HCT116 (cell line): ENCODE results near the gene TK2.

ENCODE experiments used
- CBX3 ChIP-seq: IDR thresholded peaks from 2 replicates; pipeline ENCODE4 v1.6.1; 2012; ENCODE audit warnings: low read depth
- JUND ChIP-seq: IDR thresholded peaks from 2 replicates; pipeline ENCODE4 v1.6.1; 2012
- POLR2AphosphoS5 ChIP-seq: IDR thresholded peaks from 2 replicates; pipeline ENCODE4 v1.6.1; 2011; ENCODE audit warnings: mild to moderate bottlenecking, low read depth, low read length, moderate library complexity
- TF ChIP-seq, protein P1 (sequence below), 3 experiments: fragments of 200-600 bp in 1 of 3; sonication (generic) in 1 of 3; IDR thresholded peaks in 2 of 3; conservative IDR thresholded peaks in 1 of 3; 2 replicates each; pipeline ENCODE4 v1.5.1; 2012 to 2017; ENCODE audit warnings: low read depth in 2 of 3, low read length in 2 of 3, antibody characterized with exemption in 1 of 3, borderline replicate concordance in 1 of 3, control low read depth in 1 of 3, mild to moderate bottlenecking in 1 of 3, mixed read lengths in 1 of 3, mixed run types in 1 of 3, moderate library complexity in 1 of 3; ENCODE audit not compliant: insufficient read depth in 1 of 3
- TF ChIP-seq, protein P2 (sequence below): IDR thresholded peaks from 2 replicates; pipeline ENCODE4 v1.6.1; 2012
- TF ChIP-seq, protein P3 (sequence below): IDR thresholded peaks from 2 replicates; pipeline ENCODE4 v1.6.1; 2012

DNA sequence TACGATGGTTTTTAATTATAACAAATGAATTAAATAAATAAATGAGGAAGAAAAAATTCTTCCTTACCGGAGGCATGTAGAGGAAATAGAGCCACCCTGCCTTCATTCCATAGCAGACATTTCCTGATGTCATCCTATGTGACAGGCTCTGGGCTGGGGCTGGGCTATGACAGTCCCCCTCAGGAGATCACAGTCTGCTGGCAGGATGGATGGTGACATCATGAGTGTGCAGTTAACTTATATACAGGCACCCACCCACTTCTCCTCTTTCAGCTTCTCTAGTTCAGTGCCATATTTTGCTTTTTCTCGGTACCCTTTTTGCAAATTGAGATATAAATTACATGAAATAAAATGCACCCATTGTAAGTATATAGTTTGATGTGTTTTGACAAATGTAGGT is 48.2 kb upstream of the TK2 start:
- TF ChIP-seq, protein P1, sequence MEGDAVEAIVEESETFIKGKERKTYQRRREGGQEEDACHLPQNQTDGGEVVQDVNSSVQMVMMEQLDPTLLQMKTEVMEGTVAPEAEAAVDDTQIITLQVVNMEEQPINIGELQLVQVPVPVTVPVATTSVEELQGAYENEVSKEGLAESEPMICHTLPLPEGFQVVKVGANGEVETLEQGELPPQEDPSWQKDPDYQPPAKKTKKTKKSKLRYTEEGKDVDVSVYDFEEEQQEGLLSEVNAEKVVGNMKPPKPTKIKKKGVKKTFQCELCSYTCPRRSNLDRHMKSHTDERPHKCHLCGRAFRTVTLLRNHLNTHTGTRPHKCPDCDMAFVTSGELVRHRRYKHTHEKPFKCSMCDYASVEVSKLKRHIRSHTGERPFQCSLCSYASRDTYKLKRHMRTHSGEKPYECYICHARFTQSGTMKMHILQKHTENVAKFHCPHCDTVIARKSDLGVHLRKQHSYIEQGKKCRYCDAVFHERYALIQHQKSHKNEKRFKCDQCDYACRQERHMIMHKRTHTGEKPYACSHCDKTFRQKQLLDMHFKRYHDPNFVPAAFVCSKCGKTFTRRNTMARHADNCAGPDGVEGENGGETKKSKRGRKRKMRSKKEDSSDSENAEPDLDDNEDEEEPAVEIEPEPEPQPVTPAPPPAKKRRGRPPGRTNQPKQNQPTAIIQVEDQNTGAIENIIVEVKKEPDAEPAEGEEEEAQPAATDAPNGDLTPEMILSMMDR (IDR thresholded peaks at IDR 0.05 in 2 of 3, conservative IDR thresholded peaks at IDR 0.05 in 1 of 3; ENCODE audit: borderline replicate concordance in 1 of 3, insufficient read depth in 1 of 3, low read depth in 2 of 3, low read length in 2 of 3): no peak
- TF ChIP-seq POLR2AphosphoS5: no peak
- TF ChIP-seq, protein P2, sequence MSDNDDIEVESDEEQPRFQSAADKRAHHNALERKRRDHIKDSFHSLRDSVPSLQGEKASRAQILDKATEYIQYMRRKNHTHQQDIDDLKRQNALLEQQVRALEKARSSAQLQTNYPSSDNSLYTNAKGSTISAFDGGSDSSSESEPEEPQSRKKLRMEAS: no peak
- TF ChIP-seq JUND: no peak
- TF ChIP-seq, protein P3, sequence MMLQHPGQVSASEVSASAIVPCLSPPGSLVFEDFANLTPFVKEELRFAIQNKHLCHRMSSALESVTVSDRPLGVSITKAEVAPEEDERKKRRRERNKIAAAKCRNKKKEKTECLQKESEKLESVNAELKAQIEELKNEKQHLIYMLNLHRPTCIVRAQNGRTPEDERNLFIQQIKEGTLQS: no peak
- TF ChIP-seq CBX3: no peak
